Limb (tissue), 2 donors: ENCODE measurements around the gene PRKCA.
"Not testable (repeated sequence)": the region's sequence is repeated elsewhere in the genome, so short reads cannot be mapped to it uniquely, and the experiment has no call there.

ENCODE experiments used
- DNase-seq, 2 donors: peaks; one replicate each; pipeline ENCODE4 v3.0.0-alpha.2; 2016; ENCODE audit errors: extremely low spot score in 2 of 2

The PRKCA gene

GRCh38 chr17:66301864-66302741, at the start of gene PRKCA:
Gene PRKCA, plus strand, starts transcription at chr17:66302613.
- DNase-seq: peak; percentile 43 to 88

DNA sequence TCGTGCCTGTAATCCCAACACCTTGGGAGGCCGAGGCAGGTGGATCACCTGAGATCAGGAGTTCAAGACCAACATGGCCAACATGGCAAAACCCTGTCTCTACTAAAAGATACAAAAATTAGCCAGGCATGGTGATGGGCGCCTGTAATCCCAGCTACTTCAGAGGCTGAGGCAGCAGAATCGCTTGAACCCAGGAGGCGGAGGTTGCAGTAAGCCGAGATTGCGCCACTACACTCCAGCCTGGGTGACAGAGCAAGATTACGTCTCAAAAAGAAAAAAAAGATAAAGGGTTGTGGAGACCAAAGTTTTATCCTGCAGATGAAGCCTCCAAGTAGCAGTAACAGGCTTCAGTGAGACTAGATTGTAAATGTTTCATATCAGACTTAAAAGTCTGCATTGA, 49.0 kb upstream of the PRKCA start:
- not testable (repeated sequence) for DNase-seq

- peak in 1 of 2 donors; percentile 83 for DNase-seq
Observed at GRCh38 chr17:66255112-66255511, 47.3 kb upstream of the PRKCA start.

GRCh38 chr17:66255527-66255971, 46.9 kb upstream of the PRKCA start:
- DNase-seq: no peak

GRCh38 chr17:66260275-66260674, 42.1 kb upstream of the PRKCA start:
- no peak for DNase-seq

DNA sequence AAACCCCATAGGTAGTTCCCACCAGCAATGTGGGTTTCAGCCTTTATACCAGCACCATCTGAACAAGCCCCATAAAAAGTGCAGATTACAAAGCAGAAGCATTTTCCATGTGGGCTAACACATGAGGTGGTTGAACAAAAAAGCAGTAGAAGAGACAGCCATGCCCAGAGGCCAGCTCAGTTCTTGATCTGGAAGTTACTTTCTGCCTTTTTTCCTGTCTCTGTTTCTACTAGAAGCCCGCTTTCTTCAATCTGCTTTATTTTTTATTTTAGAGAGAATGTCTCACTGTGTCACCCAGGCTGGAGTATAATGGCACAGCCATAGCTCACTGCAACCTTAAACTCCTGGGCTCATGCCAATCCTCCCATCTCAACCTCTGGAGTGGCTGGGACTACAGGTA, 41.7 kb upstream of the PRKCA start:
- DNase-seq: no peak

DNA sequence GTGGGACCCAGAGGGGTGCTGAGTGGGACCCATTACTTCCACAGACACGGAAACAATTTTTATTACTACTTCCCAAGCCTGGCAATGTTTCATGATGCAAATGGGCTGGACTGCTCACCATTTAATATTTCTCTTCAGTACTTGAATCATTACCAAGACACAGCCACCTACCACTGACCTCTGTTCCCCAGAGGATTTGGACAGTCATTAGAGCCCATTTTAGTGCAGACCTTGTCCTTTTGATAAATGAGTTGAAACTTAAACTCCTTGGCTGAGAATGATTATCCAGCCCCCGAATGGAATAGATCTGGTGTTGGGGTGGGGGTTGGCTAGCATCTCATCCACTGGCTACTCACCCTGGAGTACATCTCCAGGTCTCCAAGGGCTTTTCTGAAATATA, 39.6 kb upstream of the PRKCA start:
- no peak for DNase-seq

DNA sequence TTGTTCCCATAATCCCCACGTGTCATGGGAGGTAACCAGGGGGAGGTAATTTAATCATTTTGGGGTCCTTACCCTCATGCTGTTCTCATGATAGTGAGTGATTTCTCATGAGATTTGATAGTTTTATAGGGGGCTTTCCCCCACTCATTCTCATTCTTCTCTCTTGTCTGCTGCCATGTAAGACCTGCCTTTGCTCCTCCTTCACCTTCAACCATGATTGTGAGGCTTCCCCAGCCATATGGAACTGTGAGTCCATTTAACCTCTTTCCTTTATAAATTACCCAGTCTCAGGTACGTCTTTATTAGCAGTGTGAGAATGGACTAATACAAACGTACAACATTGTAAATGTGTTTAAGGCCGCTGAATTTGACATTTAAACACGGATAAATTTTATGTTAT, 37.7 kb upstream of the PRKCA start:
- DNase-seq: no peak

DNA sequence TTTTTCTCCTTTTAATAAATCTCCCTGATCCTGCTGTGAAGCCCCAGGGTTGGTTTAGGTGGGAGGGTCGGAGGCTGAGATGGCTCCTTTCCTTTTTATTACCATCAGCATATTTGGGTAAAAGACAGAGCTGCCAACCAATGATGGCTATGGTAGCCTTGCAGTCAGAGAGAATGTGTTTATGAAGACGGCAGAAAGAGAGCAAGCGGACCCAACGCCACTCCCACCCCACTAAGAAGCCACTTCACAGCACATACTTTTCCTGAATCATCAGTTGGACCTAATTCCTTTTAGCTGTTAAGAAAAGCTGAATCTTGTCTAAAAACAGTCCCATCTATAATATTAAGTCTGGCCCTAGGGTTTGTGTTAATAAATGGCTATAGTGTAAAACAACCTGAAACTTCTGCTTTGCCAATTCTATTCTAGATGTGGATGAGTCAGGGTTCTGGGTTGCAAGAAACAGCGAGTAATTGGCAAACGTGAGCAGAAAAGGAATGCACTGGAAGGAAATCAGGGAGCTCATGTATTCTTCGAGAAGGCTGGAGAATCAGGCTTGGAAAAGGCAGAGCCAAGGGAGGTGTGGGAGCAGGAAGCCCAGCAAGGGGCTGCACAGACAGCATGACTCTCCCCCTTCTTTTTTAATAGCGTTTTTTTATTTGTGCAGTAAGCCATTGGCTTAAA, 34.0 kb upstream of the PRKCA start:
- DNase-seq: no peak

GRCh38 chr17:66270106-66270505, 32.3 kb upstream of the PRKCA start:
- no peak for DNase-seq

DNA sequence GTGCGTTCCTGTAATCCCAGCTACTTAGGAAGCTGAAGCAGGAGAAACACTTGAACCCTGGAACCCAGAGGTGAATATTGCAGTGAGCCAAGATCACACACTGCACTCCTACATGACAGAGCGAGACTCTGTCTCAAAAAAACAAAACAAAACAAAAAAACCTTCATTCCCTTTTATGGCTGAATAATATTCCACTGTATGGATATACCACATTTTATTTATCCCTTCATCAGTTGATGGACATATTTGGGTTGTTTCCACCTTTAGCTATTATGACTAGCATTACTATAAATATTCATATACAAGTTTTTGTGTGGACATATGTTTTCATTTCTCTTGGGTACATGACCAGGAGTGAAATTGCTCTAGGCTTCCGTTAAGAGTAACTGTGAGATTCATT, 30.9 kb upstream of the PRKCA start:
- no peak for DNase-seq

- DNase-seq: no peak
Observed at GRCh38 chr17:66272811-66273585, 29.4 kb upstream of the PRKCA start.

DNA sequence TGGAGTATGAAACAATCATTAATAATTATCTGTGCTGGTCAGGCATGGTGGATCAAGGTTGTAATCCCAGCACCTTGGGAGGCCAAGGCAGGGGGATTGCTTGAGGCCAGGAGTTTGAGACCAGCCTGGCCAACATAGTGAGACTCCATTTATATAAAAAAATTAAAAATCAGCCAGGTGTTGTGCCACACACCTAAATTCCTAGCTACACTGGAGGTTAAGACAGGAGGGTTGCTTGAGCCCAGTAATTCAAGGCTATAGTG, 28.9 kb upstream of the PRKCA start:
- DNase-seq: no peak

GRCh38 chr17:66275651-66276050, 26.8 kb upstream of the PRKCA start:
- no peak for DNase-seq

- DNase-seq: no peak
Observed at GRCh38 chr17:66276328-66276937, 26.0 kb upstream of the PRKCA start.

- no peak for DNase-seq
Observed at GRCh38 chr17:66277191-66277590, 25.2 kb upstream of the PRKCA start.

GRCh38 chr17:66281661-66282369, 20.6 kb upstream of the PRKCA start:
- DNase-seq: no peak

GRCh38 chr17:66283296-66283934, 19.0 kb upstream of the PRKCA start:
- no peak for DNase-seq

DNA sequence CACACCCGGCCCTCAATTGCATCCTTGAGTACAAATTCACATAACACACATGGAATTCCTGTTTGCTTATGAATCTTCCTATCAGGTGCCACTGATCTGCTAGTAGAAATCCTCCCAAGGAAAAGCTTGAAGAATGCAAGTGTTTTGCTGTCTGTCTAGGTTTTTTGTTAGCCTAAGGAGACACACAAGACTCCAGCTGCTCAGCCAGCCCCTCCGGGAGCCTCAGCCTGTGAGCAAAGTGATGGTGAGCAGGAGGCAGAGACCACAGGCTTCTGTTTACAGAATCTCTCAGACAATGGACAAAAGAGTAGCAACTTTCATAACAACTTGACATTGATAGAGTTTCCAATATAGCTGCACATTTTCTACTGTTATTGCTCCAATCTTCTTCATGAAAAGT, 18.4 kb upstream of the PRKCA start:
- no peak for DNase-seq

DNA sequence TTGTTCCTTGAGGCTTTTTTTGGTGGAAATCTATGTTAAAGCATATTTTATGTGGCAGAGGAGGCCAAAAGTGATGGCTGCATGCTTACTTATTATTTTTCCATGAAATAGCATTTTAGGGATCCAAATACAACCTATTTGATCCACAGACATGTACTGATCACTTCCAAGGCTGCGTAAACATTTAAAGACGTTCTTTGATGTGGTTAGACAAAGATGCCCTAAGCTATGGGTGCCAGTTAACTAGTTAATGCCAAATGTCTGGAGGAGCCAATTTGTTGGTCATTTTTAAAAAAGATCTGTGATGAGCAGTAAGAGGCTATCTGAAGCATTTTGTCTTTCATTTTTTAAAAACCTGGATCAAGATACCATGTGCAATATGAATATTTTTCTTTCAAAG, 17.3 kb upstream of the PRKCA start:
- no peak for DNase-seq

DNA sequence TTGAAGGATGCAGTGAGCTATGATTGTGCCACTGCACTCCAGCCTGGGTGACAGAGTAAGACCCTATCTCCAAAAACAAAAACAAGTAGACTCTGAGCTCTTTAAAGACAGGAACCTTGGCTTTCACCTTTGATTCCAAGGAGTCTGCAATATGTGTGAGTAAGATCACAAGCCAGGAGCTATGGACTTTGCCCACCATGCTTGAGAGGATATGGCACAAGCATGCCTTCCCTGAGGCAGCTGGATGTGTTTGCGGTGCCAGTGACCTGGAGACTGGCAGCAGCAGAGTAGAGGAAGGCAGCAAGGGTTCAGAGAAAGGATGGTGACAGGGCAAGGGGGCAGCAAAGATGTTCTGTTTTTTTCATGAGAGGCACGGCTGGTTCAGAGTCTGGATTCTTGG, 14.5 kb upstream of the PRKCA start:
- DNase-seq: no peak
